Right cardiac atrium (tissue), 5 donors: ENCODE results near the gene B4GALT5. TPM values are rescaled to one million over a fixed set of nuclear protein-coding genes. Genes with fewer than 3 reads are reported as not detected.

Experiments
- ATAC-seq, 2 donors: fragments of 200-7000 bp; cut with Tn5 transposase; one replicate each; pipeline versions ENCODE4 v1.8.0 to v1.9.1; 2020; ENCODE audit warnings: moderate library complexity in 2 of 2, mild to moderate bottlenecking in 1 of 2
- DNase-seq, 3 donors: peaks; one replicate each; pipeline ENCODE4 v3.0.0-alpha.2; 2020
- H3K27ac ChIP-seq: one replicate; pipeline ENCODE4 v1.5.1; 2013; ENCODE audit warnings: mild to moderate bottlenecking, low read length, control low read depth, moderate library complexity
- H3K27me3 ChIP-seq: one replicate; pipeline ENCODE4 v1.6.1; 2013; ENCODE audit not compliant: control insufficient read depth, insufficient read depth
- H3K4me1 ChIP-seq: one replicate; pipeline ENCODE4 v1.6.1; 2013; ENCODE audit warnings: low read length; ENCODE audit not compliant: control insufficient read depth, insufficient read depth
- H3K4me3 ChIP-seq: one replicate; pipeline ENCODE4 v1.5.1; 2013; ENCODE audit warnings: low read length, control low read depth
- H3K9me3 ChIP-seq: one replicate; pipeline ENCODE4 v1.6.1; 2013; ENCODE audit warnings: low read length; ENCODE audit not compliant: control insufficient read depth
- WGBS: extraction: QIAGEN DNeasy Blood & Tissue Kit; methylation state at CpG from one replicate; pipeline ENCODE4 v1.1.7; 2013; 5-methylcytosine and 5-hydroxymethylcytosine counted together
- intact Hi-C, 4 donors: fragments of 100-400 bp; cut with DNase I; formaldehyde crosslinking; loops; one replicate each; pipeline versions ENCODE4 v1.11.0 to v1.14.0; 2022 to 2023
- polyA plus RNA-seq: library from polyadenylated mRNA; stranded (reverse); fragments of 200-250 nt; gene quantifications from one replicate; pipeline ENCODE4 v1.2.3, GENCODE V29; 2013
- total RNA-seq, 4 donors: library from RNA; stranded (reverse); fragmentation: NEBNext Ultra II Directional; extraction: Animal tissue kit (Norgen Biotek cat#: 25700); gene quantifications; one replicate each; pipeline ENCODE4 v1.2.1, GENCODE V29; 2021
- donor health status: healthy with polysubstance abuse.
- donor health status: DM: no; HTN: yes; CAD: no.
- donor health status: DM: no; HTN: no; CAD: no.
- donor health status: DM: no; HTN: yes; CAD: no; lungs with severe emphysema.
- donor health status: DM: yes; HTN: yes; CAD: no.

B4GALT5 gene
- total and polyA plus RNA-seq, 5 donors, result 13.8 to 33.6 (median 23.2) TPM

- H3K9me3 ChIP-seq, result no peaks in the 10 kb centered on the region
- 69% methylated on average over 7 of the region's 7 CpGs for WGBS
- no peak overlapping the region for H3K27ac ChIP-seq
- no peaks in the 10 kb centered on the region for H3K27me3 ChIP-seq
- intact Hi-C loops, result no loop called here
- peak; percentile 56 to 92 for ATAC-seq
- peak overlapping the region; percentile 5 for H3K4me3 ChIP-seq
- H3K4me1 ChIP-seq, result peaks cover 7% of the 10 kb centered on the region
- no peak for DNase-seq
These were observed 13.1 kb downstream of the B4GALT5 start for GRCh38 chr20:49700411-49701185.

- H3K4me1 ChIP-seq, result peaks cover 8% of the 10 kb centered on the region
- no peak overlapping the region for H3K4me3 ChIP-seq
- WGBS, result 53% methylated on average over 6 of the region's 6 CpGs
- ATAC-seq (peak in 1 of 2 donors; percentile 45), DNase-seq (no peak)
- H3K9me3 ChIP-seq, result no peaks in the 10 kb centered on the region
- no peaks in the 10 kb centered on the region for H3K27me3 ChIP-seq
- H3K27ac ChIP-seq, result no peak overlapping the region
- intact Hi-C loops, result no loop called here
These were observed 14.3 kb downstream of the B4GALT5 start for GRCh38 chr20:49699200-49699992.

DNA sequence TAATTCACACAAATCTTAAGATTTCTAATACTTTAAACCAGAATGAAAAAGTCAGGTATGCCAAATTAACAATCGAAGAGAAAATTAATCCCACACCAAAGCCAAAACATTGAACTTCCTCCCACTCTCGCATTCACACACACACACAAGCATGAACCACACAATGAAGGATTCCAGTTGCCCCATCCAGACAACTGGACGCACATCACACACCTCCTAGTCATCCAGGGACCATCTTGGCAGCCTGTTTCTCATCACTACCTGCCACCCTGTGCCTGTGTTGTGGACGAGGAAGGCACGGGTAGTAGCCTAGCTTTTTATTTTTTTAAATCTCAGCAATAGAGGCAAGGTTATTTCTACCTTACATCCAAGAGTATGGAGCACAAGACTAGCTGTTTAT is 15.2 kb downstream of the B4GALT5 start:
- WGBS, result 83% methylated on average over 5 of the region's 5 CpGs
- intact Hi-C loops, result no loop called here
- no peaks in the 10 kb centered on the region for H3K27me3 ChIP-seq
- H3K27ac ChIP-seq, result no peak overlapping the region
- no peak overlapping the region for H3K4me3 ChIP-seq
- peaks cover 9% of the 10 kb centered on the region for H3K4me1 ChIP-seq
- DNase-seq, result no peak
- no peaks in the 10 kb centered on the region for H3K9me3 ChIP-seq
- no peak for ATAC-seq

GRCh38 chr20:49697071-49697470 is 16.6 kb downstream of the B4GALT5 start:
- no peaks in the 10 kb centered on the region for H3K27me3 ChIP-seq
- no peak overlapping the region for H3K27ac ChIP-seq
- peaks cover 9% of the 10 kb centered on the region for H3K4me1 ChIP-seq
- no peak for ATAC-seq
- no peak for DNase-seq
- H3K9me3 ChIP-seq, result no peaks in the 10 kb centered on the region
- intact Hi-C loops, result no loop called here
- H3K4me3 ChIP-seq, result no peak overlapping the region
- WGBS, result 91% methylated on average over 6 of the region's 6 CpGs

DNA sequence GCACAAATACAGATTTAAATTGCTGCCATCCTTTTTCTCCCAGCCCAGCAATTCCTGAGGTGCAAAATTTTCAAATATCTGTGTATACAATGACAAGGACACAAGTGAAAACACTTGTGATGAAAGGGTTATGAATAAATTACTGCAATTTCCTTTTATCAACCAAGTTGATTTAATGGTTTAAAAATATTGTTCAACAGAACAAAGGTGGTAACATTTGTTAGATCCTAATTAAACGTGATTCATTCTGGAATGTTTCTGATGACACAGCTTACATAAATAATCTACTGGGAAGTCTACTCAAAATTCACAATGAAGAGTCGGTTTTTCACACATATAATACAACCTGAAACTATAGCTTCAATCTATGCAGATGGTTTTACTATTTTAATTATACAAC is 17.1 kb downstream of the B4GALT5 start:
- WGBS, result 59% methylated on average over 2 of the region's 2 CpGs
- Histone ChIP-seq H3K27ac (no peak overlapping the region), H3K27me3 (no peaks in the 10 kb centered on the region), H3K4me1 (peaks cover 9% of the 10 kb centered on the region), H3K4me3 (no peak overlapping the region), H3K9me3 (no peaks in the 10 kb centered on the region)
- intact Hi-C loops, result no loop called here
- no peak for ATAC-seq
- no peak for DNase-seq

GRCh38 chr20:49695830-49696229 is 17.8 kb downstream of the B4GALT5 start:
- Histone ChIP-seq H3K4me1 (peaks cover 10% of the 10 kb centered on the region), H3K27ac (no peak overlapping the region), H3K27me3 (no peaks in the 10 kb centered on the region), H3K9me3 (no peaks in the 10 kb centered on the region), H3K4me3 (no peak overlapping the region)
- WGBS, result 87% methylated on average over 3 of the region's 3 CpGs
- DNase-seq (no peak), ATAC-seq (no peak)
- intact Hi-C loops, result no loop called here

DNA sequence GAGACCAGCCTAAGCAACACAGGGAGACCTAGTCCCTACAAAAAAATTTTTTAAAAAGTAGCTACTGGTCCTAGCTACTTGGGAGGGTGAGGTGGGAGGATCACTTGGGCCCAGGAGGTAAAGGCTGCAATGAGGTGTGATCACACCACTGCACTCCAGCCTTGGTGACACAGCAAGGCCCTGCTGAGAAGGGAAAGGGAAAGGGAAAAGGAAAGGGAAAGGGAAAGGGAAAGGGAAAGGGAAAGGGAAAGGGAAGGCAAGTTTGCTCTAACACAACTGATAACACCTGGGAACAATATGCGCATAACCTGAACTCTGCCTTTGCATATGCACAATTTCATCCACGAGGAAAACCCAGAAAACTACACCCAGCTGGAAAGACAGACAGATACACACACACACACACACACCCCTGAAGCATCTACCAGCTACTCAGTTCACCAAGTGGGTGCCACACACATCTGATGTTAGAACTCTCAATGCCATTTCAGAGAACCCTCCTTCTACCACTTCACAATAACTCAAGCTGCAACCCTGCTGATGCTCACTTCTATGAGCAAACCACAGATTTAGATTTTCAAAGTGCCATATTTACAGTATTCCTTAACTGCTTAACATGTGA is 19.1 kb downstream of the B4GALT5 start:
- DNase-seq, result no peak
- WGBS, result 60% methylated on average over 2 of the region's 2 CpGs
- no peak overlapping the region for H3K27ac ChIP-seq
- H3K4me1 ChIP-seq, result peaks cover 12% of the 10 kb centered on the region
- H3K4me3 ChIP-seq, result no peak overlapping the region
- H3K27me3 ChIP-seq, result no peaks in the 10 kb centered on the region
- intact Hi-C loops, result no loop called here
- H3K9me3 ChIP-seq, result no peaks in the 10 kb centered on the region
- ATAC-seq, result peak in 1 of 2 donors; percentile 20

DNA sequence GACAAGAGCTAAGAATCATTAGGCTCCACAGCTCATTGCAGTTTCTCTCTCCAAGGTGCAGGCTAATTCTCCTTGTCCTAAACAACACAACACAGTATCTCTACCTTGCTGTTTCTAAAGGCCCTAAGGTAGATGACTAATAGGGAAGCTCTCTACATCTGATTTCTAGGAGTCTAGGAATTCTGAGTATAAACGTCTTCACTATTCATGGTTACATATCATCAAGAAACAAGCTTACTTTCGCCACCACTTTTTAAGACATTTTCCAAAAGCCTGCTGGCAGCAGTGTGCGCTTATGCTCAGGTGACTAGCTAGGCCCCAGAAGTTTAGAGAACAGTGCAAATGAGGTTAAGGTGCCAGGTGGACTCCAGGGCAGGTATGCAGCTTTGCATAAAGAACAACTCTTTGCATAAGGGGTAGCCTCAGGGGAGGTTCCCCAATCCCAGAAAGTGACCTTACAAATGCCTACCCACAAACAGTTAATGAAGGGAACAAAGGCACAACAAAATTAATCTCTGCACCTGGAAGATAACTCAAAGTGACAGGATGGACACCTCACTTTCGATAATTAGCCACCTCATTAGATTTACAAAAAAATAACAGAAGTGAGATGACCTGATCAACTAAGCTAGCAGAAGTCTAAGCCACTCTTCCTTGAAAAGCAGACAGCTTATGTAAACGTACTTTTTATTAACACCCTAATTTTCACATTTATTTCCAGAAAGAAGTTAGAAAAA is 20.1 kb downstream of the B4GALT5 start:
- WGBS, result 81% methylated on average over 5 of the region's 5 CpGs
- ATAC-seq, result no peak
- peaks cover 12% of the 10 kb centered on the region for H3K4me1 ChIP-seq
- no peak overlapping the region for H3K4me3 ChIP-seq
- intact Hi-C loops, result no loop called here
- H3K27me3 ChIP-seq, result no peaks in the 10 kb centered on the region
- no peak overlapping the region for H3K27ac ChIP-seq
- H3K9me3 ChIP-seq, result no peaks in the 10 kb centered on the region
- no peak for DNase-seq

DNA sequence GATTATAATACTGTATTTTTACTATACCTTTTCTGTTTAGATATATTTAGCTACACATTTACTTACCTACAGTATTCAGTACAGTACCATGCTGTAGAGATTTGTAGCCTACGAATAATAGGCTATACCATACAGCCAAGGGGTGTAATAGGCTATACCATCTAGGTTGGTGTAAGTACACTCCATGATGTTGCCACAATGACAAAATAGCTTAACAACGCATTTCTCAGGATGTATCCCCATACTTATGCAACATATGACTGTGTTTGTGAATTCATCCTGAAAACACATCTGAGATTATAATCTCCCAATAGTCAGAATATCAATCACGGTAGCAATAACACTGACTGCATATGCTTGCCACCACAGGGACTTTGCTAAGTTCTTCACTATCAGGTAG is 20.7 kb downstream of the B4GALT5 start:
- 52% methylated on average over 3 of the region's 3 CpGs for WGBS
- ATAC-seq (no peak), DNase-seq (no peak)
- peaks cover 15% of the 10 kb centered on the region for H3K4me1 ChIP-seq
- H3K9me3 ChIP-seq, result no peaks in the 10 kb centered on the region
- H3K27ac ChIP-seq, result no peak overlapping the region
- intact Hi-C loops, result no loop called here
- H3K4me3 ChIP-seq, result no peak overlapping the region
- no peaks in the 10 kb centered on the region for H3K27me3 ChIP-seq

- ATAC-seq (no peak), DNase-seq (no peak)
- intact Hi-C loops, result no loop called here
- H3K27me3 ChIP-seq, result no peaks in the 10 kb centered on the region
- peaks cover 11% of the 10 kb centered on the region for H3K4me1 ChIP-seq
- no peaks in the 10 kb centered on the region for H3K9me3 ChIP-seq
- WGBS, result 90% methylated on average over 5 of the region's 5 CpGs
- H3K4me3 ChIP-seq, result no peak overlapping the region
- H3K27ac ChIP-seq, result no peak overlapping the region
These were observed 21.7 kb downstream of the B4GALT5 start for GRCh38 chr20:49691818-49692568.
